K562 (cell line): ENCODE measurements around the gene ZNF239. TPM values are rescaled to one million over a fixed set of nuclear protein-coding genes. Genes with fewer than 3 reads are reported as not detected.

Experiments
- CBFA2T2 ChIP-seq: fragments of 450-650 bp; conservative IDR thresholded peaks from 2 replicates; pipeline ENCODE4 v1.6.1; 2017; ENCODE audit warnings: mild to moderate bottlenecking
- DEAF1 ChIP-seq: fragments of 450-650 bp; formaldehyde crosslinking; IDR thresholded peaks from 2 replicates; pipeline ENCODE4 v1.4.0; 2020; ENCODE audit warnings: mild to moderate bottlenecking, moderate library complexity
- DMBX1 ChIP-seq: fragments of 250-450 bp; sonication (Bioruptor Pico); IDR thresholded peaks from 2 replicates; pipeline ENCODE4 v1.8.0; 2022; ENCODE audit warnings: inconsistent platforms, mild to moderate bottlenecking, moderate library complexity, borderline replicate concordance
- GATA2 ChIP-seq: sonication (generic); formaldehyde crosslinking; IDR thresholded peaks from 2 replicates; pipeline ENCODE4 v1.4.0; 2020; ENCODE audit warnings: mild to moderate bottlenecking, missing genetic modification reagents
- HCFC1 ChIP-seq: IDR thresholded peaks from 2 replicates; pipeline ENCODE4 v1.6.1; 2012; ENCODE audit warnings: low read depth, low read length, improper control_type of control experiment
- PRMT5 ChIP-seq: sonication (generic); formaldehyde crosslinking; IDR thresholded peaks from 2 replicates; pipeline ENCODE4 v1.5.0; 2020; ENCODE audit warnings: missing genetic modification reagents
- RNF2 ChIP-seq: sonication (generic); IDR thresholded peaks from 2 replicates; pipeline ENCODE4 v1.6.1; 2016
- SMARCE1 ChIP-seq: fragments of 450-650 bp; IDR thresholded peaks from 2 replicates; pipeline ENCODE4 v1.7.1; 2016; ENCODE audit warnings: mild to moderate bottlenecking
- SPI1 ChIP-seq: IDR thresholded peaks from 2 replicates; pipeline ENCODE4 v1.6.1; 2011; ENCODE audit warnings: low read depth, low read length, control low read depth, borderline replicate concordance
- TARDBP ChIP-seq: fragments of 450-650 bp; IDR thresholded peaks from 2 replicates; pipeline ENCODE4 v1.6.1; 2016
- TEAD1 ChIP-seq, 2 experiments: fragments of 450-650 bp in 1 of 2; sonication (generic) in 1 of 2; formaldehyde crosslinking; IDR thresholded peaks; 2 replicates each; pipeline versions ENCODE4 v1.4.0 to v1.8.0; 2020 to 2022; ENCODE audit warnings: mild to moderate bottlenecking in 2 of 2, missing genetic modification reagents in 1 of 2
- TGIF2 ChIP-seq: sonication (generic); formaldehyde crosslinking; IDR thresholded peaks from 2 replicates; pipeline ENCODE4 v1.8.1; 2022; ENCODE audit warnings: mild to moderate bottlenecking, missing genetic modification reagents, moderate library complexity
- TOE1 ChIP-seq, 2 experiments: fragments of 450-650 bp in 1 of 2; sonication (generic) in 1 of 2; formaldehyde crosslinking in 1 of 2; IDR thresholded peaks; 2 replicates each; pipeline versions ENCODE4 v1.7.1 to v1.8.0; 2016 to 2022; ENCODE audit warnings: borderline replicate concordance in 2 of 2, mild to moderate bottlenecking in 2 of 2, antibody characterized with exemption in 1 of 2, inconsistent platforms in 1 of 2, low read depth in 1 of 2, missing genetic modification reagents in 1 of 2, moderate library complexity in 1 of 2
- YY1 ChIP-seq, 3 experiments: IDR thresholded peaks; 2 replicates each; pipeline ENCODE4 v1.6.1; 2011; ENCODE audit warnings: low read length in 2 of 3, mild to moderate bottlenecking in 2 of 3, moderate library complexity in 2 of 3, borderline replicate concordance in 1 of 3, control low read depth in 1 of 3, low read depth in 1 of 3; ENCODE audit not compliant: insufficient read depth in 3 of 3, insufficient replicate concordance in 2 of 3, control insufficient read depth in 1 of 3, insufficient read length in 1 of 3; ENCODE audit errors: extremely low read depth in 1 of 3
- ZBTB17 ChIP-seq: fragments of 450-650 bp; formaldehyde crosslinking; IDR thresholded peaks from 2 replicates; pipeline ENCODE4 v1.4.0; 2020; ENCODE audit warnings: mild to moderate bottlenecking
- ZNF12 ChIP-seq: sonication (generic); formaldehyde crosslinking; IDR thresholded peaks from 2 replicates; pipeline ENCODE4 v1.4.0; 2020; ENCODE audit warnings: mild to moderate bottlenecking, missing genetic modification reagents
- ZSCAN29 ChIP-seq: fragments of 450-650 bp; IDR thresholded peaks from 2 replicates; pipeline ENCODE4 v1.6.1; 2017
- polyA plus RNA-seq, 8 experiments: library from polyadenylated mRNA; depleted of rRNA in 4 of 8; stranded (reverse) in 5 of 8; unstranded in 3 of 8; fragments of >200 nt; fragmentation: Nextera tagmentation in 2 of 8; fragmentation: Illumina TruSeq in 1 of 8; extraction: Ambion mirVana in 2 of 8; extraction: Trizol in 1 of 8; gene quantifications; 2 replicates each; pipeline versions ENCODE4 v1.2.1 to v1.2.3, GENCODE V29; 2011 to 2014; ENCODE audit warnings: inconsistent platforms in 1 of 8, missing spikeins in 1 of 8
- total RNA-seq, 7 experiments: library from RNA; depleted of rRNA in 6 of 7; stranded (reverse); fragments of >200 nt in 6 of 7; fragmentation: Illumina TruSeq in 2 of 7; extraction: Trizol in 2 of 7; gene quantifications; 2 replicates each; pipeline versions ENCODE4 v1.2.1 to v1.2.3, GENCODE V29; 2011 to 2021; ENCODE audit warnings: low replicate concordance in 1 of 7
- TF ChIP-seq, protein P1 (sequence below): fragments of 150-350 bp; IDR thresholded peaks from 2 replicates; pipeline ENCODE4 v1.6.1; 2014; ENCODE audit warnings: low read depth, mild to moderate bottlenecking, low read length, borderline replicate concordance
- TF ChIP-seq, protein P2 (sequence below): fragments of 450-650 bp; formaldehyde crosslinking; IDR thresholded peaks from 2 replicates; pipeline ENCODE4 v1.4.0; 2020; ENCODE audit warnings: mild to moderate bottlenecking, moderate library complexity
- TF ChIP-seq, protein P3 (sequence below), 2 experiments: fragments of 450-650 bp in 1 of 2; sonication (generic) in 1 of 2; formaldehyde crosslinking; conservative IDR thresholded peaks; 2 replicates each; pipeline versions ENCODE4 v1.4.0 to v1.8.1; 2020 to 2022; ENCODE audit warnings: mild to moderate bottlenecking in 1 of 2, missing genetic modification reagents in 1 of 2

The ZNF239 gene
- total and polyA plus RNA-seq, 9 of the 15 experiments (the other 6 are each of a cell fraction or from before 2014, with no cell fraction given), result 13.7 to 26.7 (median 23.4) TPM

- TF ChIP-seq ZBTB17 (CRISPR knock-in tag) (no peak), GATA2 (CRISPR knock-in tag) (peak; percentile 76), HCFC1 (no peak), ZNF12 (no peak), TEAD1 (CRISPR knock-in tag; IDR thresholded peaks at IDR 0.05) (no peak), RNF2 (peak; percentile 30; the same call in 1 of the 2 replicates), TOE1 (IDR thresholded peaks at IDR 0.05; ENCODE audit: borderline replicate concordance) (peak; percentile 43; the same call in 1 of the 2 replicates), TOE1 (CRISPR knock-in tag; IDR thresholded peaks at IDR 0.05; ENCODE audit: borderline replicate concordance, low read depth) (no peak), CBFA2T2 (peak; percentile 71), ZSCAN29 (no peak), DEAF1 (no peak), YY1 (IDR thresholded peaks at IDR 0.05; ENCODE audit: borderline replicate concordance in 1 of 3, control insufficient read depth in 1 of 3, extremely low read depth in 1 of 3, insufficient read depth in 3 of 3, insufficient read length in 1 of 3, insufficient replicate concordance in 2 of 3, low read depth in 1 of 3, low read length in 2 of 3) (peak in 1 of 3 experiments; percentile 48), PRMT5 (no peak), DMBX1 (CRISPR knock-in tag) (peak; percentile 74; the same call in 1 of the 2 replicates), TARDBP (no peak), TGIF2 (CRISPR knock-in tag) (no peak), SPI1 (peak; percentile 58; the same call in 1 of the 2 replicates), SMARCE1 (peak; percentile 62)
- TF ChIP-seq, protein P1, sequence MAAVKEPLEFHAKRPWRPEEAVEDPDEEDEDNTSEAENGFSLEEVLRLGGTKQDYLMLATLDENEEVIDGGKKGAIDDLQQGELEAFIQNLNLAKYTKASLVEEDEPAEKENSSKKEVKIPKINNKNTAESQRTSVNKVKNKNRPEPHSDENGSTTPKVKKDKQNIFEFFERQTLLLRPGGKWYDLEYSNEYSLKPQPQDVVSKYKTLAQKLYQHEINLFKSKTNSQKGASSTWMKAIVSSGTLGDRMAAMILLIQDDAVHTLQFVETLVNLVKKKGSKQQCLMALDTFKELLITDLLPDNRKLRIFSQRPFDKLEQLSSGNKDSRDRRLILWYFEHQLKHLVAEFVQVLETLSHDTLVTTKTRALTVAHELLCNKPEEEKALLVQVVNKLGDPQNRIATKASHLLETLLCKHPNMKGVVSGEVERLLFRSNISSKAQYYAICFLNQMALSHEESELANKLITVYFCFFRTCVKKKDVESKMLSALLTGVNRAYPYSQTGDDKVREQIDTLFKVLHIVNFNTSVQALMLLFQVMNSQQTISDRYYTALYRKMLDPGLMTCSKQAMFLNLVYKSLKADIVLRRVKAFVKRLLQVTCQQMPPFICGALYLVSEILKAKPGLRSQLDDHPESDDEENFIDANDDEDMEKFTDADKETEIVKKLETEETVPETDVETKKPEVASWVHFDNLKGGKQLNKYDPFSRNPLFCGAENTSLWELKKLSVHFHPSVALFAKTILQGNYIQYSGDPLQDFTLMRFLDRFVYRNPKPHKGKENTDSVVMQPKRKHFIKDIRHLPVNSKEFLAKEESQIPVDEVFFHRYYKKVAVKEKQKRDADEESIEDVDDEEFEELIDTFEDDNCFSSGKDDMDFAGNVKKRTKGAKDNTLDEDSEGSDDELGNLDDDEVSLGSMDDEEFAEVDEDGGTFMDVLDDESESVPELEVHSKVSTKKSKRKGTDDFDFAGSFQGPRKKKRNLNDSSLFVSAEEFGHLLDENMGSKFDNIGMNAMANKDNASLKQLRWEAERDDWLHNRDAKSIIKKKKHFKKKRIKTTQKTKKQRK, result no peak
- TF ChIP-seq, protein P2, sequence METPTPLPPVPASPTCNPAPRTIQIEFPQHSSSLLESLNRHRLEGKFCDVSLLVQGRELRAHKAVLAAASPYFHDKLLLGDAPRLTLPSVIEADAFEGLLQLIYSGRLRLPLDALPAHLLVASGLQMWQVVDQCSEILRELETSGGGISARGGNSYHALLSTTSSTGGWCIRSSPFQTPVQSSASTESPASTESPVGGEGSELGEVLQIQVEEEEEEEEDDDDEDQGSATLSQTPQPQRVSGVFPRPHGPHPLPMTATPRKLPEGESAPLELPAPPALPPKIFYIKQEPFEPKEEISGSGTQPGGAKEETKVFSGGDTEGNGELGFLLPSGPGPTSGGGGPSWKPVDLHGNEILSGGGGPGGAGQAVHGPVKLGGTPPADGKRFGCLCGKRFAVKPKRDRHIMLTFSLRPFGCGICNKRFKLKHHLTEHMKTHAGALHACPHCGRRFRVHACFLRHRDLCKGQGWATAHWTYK (CRISPR knock-in tag), result no peak
- TF ChIP-seq, protein P3, sequence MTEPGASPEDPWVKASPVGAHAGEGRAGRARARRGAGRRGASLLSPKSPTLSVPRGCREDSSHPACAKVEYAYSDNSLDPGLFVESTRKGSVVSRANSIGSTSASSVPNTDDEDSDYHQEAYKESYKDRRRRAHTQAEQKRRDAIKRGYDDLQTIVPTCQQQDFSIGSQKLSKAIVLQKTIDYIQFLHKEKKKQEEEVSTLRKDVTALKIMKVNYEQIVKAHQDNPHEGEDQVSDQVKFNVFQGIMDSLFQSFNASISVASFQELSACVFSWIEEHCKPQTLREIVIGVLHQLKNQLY (CRISPR knock-in tag; conservative IDR thresholded peaks at IDR 0.05), result no peak
Measured at GRCh38 chr10:43599333-43599732, 24.9 kb upstream of the ZNF239 start (continued).
